GM11168 (cell line): ENCODE data around the gene GLYATL3.

ENCODE experiments used
- in situ Hi-C: fragments of 300-500 bp; cut with MboI; formaldehyde crosslinking; loops from one replicate; pipeline ENCODE4 v1.12.0; 2022; ENCODE audit warnings: low sequenced_read_pairs; ENCODE audit not compliant: unreplicated experiment

Gene GLYATL3

DNA sequence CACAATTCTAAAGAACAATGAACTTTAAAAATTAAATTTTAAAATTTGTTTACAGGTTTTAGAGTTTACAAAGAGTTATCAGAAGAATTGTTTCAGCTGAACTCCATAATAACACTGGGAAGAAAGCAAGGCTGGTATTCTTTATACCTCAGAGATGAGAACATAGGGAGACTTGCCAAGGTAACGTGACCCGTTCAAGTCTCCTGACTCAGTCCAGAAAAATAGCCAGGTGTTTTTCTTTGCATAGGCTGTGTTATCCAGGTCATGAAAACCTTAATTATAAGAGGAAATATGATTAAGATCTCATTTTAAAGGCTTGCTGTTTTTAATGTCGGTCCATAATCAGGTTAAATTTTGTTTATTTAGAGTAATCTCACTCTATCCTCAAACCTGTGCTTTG, 42.2 kb downstream of the GLYATL3 start:
- in situ Hi-C loops, result no loop called here

DNA sequence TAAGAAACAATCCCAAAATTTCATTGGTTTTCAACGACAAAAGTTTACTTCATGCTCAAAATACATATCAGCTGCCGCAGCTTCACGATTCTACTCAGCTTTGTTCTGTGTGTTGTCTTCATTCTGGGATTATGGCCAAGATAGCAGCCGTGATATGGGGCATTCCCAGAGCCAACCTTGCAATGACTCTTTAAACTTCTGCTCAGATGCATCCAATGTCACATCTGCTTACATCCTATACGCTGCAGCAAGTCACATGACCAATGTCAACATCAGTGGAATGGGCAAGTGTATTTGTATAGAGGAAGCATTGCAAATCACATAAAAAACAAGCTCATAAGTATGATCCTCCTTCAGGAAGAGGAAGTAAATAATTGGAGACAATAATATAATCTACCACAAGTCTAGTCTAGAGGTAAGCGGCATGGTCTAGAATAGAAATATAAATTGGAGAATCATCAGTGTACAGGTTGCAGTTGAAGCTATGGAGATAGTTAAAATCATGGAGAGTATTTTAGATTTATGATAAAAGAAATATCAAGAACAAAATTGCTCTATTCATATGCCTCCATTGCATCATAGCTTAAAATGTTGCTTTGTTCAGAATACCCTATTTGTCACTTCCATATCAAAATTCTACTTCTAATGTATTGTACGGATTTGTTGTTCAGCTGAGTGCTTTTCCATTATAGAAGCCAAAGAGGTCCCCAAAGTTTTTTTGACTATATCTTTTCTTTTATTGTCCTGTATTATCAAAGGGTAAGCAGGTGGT, 43.5 kb downstream of the GLYATL3 start:
- in situ Hi-C loops, result no loop called here

DNA sequence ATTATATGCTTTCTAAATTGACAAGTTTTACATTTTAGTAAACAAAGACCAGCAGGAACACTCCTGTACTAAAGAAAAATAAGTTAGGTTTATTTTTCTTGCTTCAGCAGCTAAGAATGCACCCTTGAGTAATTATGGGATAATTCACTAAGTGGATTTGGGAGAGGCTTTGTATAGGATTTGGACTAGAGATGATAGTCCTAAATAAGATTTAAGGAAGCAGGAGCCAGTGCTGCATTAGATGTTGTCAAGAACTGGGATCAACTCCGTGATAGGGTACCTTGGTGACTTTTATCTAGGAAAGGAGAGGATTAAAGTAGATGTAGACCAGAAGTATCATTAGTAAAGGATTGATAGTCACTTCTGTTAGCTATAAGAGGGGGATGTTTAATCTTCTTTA, 46.6 kb downstream of the GLYATL3 start:
- in situ Hi-C loops, result no loop called here

DNA sequence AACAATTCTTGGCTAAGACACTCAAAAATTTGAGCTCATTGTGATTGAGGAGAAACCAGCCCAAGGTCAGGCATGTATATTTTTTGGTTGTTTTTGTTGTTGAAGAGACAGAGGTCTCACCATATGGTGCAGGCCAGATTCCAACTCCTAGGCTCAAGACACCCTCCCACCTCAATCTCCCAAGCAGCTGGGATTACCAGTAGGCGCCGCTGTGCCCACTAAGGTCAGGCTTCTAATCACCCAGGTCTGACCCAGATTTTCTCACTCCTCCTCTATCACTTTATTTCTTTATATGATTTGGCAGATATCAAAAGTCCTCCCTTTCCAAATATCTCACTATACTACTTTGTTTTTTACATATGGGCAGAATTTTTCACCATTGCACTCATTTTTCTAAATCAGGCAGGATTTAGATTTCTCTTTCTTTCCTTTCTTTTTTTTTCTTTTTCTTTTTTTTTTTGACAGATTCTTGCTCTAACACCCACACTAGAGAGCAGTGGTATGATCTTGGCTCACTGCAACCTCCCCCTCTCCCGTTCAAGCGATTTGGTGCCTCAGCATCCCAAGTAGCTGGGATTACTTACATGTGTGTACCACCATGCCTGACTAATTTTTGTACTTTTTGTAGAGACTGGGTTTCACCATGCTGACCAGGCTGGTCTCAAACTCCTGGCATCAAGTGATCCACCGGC, 49.0 kb downstream of the GLYATL3 start:
- in situ Hi-C loops, result no loop called here

DNA sequence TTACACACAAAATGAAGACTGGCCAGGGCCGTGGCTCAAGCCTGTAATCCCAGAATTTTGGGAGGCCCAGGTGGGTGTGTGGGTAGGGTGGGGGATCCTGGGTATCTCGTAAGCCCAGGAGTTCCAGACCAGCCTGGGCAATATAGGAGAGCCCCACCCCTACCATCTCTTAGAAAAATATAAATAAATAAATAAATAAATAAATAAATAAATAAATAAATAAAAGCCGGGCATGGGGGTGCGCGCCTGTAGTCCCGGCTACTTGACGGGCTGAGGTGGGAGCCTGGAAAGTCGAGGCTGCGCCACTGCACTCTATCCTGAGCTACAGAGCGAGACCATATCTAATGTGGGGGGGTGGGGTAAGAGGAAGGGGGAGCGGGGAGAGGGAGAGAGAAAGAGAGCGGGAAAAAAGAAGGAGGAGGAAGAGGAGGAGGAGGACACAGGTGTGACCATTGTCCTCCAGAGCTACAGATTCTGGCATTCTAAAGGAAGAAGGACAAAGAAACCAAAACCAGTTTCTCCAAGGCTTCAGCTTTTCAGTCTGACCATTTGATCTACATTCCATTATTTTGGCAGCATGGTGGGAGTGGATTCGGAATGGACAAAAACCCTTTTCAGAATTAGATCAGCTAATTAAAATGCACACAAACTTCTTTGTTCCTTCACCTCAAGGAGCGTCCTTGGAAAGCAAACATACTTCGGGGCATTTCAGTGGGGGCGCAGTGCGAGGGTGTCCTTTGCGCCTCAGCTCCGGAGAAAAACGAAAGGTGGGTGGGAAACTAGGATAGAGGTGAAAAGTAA, 50.2 kb downstream of the GLYATL3 start:
- in situ Hi-C loops, result no loop called here

DNA sequence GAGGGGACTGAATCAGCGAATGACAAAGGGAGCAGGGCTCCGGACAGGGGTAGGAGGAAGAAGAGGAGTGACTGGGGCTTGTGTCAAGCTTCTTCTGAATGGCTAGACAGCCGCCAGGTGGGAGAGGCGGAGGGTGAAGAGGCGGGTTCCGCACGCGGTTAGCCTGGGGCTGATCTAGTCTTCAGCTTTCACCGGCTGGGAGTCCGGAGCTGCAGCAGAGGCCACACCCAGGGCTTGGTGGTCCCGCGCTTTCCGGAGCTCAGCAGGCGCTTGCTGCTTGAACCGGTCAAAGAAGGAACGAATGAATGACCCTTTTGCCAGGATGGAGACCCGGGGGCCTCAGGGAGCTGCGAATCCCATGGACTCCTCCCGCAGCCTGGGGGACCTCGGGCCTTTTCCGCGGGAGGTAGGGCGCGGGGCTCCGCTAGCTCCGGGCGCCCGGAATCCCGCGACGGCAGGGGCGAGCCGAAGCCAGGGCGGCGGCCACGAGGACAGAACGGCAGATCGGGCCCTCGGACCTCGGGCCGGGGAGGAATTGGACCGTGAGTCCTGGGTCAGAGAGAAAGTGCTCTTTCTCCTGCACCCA, 50.9 kb downstream of the GLYATL3 start, which contains the start of gene C6orf141:
TSS of gene C6orf141 (plus strand) at position 177 of the 586 bp plus-strand sequence. CDS start at position 302, 125 bp downstream.
- in situ Hi-C loops, result no loop called here

DNA sequence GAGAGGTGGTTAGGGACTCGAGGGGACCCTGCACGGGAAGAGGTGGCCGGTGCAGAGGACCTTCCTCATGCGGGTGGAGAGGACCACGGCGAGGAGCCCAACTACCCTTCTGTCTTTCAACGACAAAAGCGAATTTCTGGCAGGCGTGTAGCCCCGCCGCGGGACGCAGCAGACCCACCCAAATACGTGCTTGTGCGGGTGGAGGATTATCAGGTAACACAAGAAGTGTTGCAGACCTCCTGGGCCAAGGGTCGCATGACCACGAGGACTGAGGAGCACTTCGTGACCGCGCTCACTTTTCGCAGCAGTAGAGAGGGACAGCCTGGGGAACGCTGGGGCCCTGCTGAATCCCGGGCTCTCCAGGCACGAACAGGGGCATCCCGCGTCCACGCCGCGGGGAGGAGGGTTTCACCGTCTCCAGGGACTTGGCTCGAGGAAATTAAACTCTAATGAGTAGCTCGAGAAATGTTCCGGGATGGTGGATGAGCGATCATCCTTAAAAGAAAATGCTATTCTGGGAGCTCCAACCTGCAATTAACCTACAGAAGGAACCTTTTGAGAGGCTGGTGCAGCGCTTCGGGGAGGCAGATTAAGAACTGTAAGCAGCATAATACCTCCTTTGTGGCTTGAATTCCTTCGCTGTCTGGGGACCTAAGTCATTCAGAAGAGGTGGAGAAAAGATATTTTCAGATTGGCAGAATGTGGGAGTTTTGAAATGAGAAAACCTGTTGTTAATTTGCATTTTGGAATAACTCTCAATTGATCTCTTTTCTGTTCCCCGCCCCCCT, 51.5 kb downstream of the GLYATL3 start:
- in situ Hi-C loops, result no loop called here

DNA sequence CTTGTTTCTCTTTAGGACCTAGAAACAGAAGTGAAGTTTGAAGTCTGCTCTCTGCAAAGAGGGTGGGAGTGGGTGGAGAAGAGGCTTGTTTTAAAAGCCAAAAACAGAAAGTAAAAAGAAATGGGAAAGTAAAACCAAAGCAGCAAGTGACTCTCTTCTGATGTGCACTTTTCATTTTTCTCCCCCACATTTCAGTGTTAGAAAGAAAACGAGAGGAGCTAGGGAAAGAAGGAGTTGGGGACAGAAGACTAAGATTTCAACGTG, 52.1 kb downstream of the GLYATL3 start:
- in situ Hi-C loops, result no loop called here

DNA sequence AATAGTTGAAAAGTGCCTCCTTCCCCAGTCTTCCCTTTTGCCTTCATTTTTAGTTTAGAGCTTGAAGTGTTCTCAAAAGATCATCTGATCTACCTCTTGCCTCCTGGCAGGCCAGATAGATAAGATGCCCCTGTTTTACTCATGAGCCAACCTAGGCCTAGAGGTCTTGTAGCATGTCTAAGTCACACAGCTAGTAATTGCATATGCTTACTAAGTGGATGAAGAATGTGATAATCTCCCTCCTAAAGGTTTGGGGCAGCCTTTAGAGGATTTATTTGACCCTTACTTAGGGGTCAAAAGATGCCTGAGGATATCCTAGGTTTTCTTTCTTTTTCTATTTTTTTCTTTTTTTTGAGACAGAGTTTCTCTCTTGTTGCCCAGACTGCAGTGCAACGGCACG, 52.9 kb downstream of the GLYATL3 start:
- in situ Hi-C loops, result no loop called here

DNA sequence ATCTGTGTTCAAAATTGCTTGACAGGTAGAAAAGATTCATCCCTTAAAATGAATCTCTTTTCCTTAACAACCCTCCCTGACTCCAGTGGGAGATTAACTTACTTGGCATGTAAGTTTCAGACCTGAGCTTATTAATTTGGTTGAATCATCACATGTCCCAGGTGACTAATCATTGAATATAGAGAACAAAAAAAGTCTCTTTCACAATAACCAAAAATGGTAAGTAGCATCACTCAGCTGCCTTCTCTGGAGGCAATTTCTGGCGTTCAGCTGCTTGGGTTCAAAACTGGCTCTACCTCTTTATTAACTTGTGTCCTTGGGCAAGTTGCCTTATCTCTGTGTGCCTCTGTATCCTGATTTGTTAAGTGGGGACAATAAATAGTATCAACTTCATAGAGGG, 53.7 kb downstream of the GLYATL3 start:
- in situ Hi-C loops, result no loop called here

DNA sequence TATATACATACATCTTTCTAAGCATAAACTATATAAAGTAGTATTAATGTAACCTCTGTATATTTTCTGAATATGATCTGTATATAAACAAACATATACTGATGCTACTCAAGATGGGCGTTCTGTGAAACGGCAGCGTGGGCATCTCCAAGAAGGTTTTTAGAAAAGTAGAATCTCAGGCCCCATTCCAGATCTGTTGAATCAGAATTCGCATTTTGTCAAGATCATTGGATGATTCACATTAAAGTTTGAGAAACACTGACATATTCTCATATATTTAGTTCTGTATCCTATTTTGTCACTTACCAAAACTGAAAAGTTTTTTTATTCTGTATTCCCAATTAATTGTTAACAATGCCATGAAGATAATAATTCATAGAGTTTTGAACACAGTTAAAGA, 56.2 kb downstream of the GLYATL3 start:
- in situ Hi-C loops, result no loop called here

DNA sequence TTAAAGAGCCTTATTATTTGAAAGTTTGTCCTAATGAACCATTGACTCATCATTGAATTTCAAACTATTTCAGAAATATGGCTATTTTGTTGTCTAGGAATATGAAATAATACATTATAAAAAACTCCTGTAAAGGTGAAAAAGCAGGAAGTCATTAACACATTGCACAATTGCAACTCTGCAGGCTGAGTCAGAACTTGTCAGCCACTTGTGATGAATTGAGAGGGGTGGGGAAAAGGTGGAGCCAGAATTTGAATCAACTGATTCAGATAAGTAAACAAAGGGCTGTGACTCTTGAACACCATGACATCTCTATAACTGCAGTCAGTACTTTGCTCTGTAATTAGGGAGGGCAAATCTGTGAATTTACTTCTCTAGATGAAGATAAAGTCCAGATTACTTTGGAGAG, 56.7 kb downstream of the GLYATL3 start:
- in situ Hi-C loops, result no loop called here

DNA sequence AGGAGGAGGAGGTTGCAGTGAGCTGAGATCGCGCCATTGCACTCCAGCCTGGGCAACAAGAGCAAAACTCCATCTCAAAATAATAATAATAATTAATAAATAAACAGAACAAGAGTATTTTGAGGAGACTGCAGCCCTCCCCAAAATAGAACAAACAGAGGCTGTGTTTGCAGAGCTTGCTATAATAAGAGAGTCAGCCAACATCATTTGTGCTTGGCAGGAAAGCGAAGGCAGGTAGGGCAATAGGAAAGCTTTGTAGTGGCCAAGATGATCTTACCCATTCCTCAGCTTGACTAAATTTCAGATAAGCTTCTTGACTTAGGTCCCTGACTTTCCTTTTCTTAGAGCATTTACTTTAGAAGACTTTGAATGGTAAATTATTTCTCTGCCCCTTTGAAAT, 57.5 kb downstream of the GLYATL3 start:
- in situ Hi-C loops, result no loop called here

DNA sequence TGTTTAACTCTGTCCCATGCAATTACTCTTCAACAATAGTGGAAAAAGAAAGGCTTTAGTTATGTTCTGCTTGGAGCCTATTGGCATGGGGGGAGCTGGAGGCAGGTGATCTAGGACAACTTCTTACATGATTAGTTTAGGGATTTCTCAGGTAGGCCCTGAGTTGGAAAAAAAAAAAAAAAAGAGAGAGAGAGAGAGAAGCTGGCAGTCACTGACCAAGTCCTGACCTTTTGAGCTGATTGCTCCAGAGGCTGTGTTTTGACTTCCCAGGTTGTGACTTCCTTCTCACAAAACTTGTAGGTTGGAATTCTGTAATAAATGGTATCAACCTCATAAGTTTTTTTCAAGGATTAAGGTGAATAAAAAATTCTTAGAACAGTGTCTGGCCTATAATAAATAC, 58.5 kb downstream of the GLYATL3 start:
- in situ Hi-C loops, result no loop called here

DNA sequence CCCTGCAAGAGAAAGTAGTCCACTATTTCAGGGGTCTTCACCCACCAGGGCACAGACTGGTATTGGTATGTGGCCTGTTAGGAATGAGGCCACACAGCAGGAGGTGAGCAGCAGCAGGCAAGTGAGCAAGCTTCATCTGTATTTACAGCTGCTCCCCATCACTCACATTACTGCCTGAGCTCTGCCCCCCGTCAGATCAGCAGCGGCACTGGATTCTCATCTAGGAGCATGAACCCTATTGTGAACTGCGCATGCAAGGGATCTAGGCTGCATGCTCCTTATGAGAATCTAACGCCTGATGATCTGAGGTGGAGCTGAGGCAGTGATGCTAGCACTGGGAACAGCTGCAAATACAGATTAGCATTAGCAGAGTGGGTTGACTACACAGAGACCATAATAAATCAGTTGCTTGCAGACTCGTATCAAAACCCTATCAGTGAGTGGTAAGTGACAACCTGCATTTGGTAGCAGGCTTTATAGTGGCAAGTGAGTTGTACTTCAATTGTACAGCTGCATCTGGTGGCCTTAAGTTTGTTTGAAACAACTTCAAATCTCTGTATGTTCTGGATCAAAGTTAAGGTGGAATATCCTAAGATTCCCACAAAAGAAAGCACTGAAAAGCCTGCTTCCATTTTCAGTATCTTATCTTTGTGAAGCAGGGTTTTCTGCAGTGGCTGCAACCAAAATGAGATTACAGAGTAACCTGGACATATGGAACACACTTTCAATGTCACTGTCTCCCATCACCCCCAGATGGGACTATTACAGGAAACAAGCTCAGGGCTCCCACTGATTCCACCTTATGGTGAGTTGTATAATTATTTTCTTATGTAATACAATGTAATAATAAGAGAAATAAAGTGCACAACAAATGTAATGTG, 63.5 kb downstream of the GLYATL3 start:
- in situ Hi-C loops, result no loop called here

DNA sequence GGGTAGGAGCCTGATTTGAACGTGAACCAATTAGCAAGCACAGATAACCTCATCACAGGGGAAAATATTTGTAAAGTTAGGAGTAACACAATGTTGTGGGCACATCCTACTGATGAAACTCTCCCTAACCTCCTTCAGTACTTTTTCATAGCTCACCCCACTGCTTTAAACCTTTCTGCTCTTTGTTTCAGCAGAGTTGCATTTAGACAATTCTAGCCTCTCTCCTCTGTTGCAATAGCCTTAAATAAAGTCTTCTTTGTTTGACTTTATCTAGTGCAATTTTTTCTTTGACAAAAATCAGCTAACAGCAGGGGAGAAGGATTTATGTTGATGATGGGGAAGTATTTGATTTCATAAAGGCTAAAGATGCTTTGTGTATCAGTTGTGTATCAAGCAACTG, 64.8 kb downstream of the GLYATL3 start:
- in situ Hi-C loops, result no loop called here

DNA sequence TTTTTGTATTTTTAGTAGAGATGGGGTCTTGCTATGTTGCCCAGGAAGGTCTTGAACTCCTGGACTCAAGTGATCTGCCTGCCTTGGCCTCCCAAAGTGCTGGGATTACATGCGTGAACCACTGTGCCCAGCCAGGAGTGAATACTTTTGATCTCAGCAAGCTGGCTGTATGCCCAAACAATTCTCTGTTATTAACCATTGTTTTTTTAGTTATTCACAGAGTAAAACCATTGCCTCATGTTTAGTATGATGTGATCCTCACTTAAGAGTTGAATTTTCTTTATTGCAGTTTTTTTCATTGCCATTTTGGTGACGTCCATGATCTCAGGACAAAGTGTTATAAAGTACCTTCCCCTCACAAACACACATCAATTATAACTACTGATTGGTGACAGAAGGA, 65.5 kb downstream of the GLYATL3 start:
- in situ Hi-C loops, result no loop called here

DNA sequence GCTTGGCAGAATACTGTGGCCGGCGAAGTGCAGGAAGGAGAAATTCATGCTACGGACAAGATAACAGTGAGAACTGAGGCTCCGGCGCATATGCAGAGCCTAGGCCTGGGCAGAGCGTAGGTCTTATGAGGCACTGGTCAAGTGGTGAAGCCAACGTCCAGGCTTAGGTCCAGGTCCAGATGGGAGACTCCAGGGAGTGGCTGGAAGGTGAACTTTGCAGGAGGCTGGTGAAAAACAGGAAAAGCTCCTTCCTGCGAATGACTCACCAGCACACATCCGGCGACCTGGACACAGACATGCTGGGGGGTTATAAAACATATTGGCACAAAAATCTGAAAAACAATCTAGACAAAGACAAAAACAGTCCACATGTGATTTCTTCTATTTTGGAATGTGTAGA, 66.1 kb downstream of the GLYATL3 start:
- in situ Hi-C loops, result no loop called here

DNA sequence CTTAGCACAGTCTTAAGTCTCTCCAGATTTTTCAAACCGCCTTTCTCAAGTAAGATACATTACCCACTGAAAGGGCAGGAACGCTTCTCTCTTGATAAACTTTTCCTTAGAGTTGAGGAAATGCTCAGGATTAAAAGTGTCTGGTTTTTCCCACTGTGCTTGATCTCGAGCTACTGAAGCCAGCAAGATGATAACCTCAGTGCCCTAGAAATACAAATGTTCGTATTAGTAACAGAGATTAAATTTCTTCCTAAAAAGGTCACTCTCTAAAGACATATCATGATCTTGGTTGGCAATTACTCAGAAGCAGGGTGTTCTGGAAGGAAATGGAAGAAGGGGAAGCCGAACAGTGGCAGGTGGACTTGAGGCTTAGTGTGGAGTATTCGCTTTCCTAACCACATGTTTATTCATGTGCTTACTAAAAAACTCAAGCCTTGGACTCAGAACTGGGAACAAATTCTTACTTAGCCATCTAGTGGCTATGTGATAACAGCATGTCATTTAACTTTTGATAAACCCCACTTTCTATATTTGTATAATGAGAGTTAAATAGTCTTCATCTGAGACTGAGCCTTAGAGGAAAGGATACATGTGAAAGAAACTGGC, 70.9 kb downstream of the GLYATL3 start:
- in situ Hi-C loops, result no loop called here
